Inferior parietal cortex (tissue), 1 donor: ENCODE results near the gene PBX4.
"Not testable (repeated sequence)": the region's sequence is repeated elsewhere in the genome, so short reads cannot be mapped to it uniquely, and the experiment has no call there.

Source experiments
- DNase-seq: peaks from one replicate; pipeline ENCODE4 v3.0.0-alpha.2; 2016; ENCODE audit errors: extremely low spot score

The PBX4 gene, protein sequence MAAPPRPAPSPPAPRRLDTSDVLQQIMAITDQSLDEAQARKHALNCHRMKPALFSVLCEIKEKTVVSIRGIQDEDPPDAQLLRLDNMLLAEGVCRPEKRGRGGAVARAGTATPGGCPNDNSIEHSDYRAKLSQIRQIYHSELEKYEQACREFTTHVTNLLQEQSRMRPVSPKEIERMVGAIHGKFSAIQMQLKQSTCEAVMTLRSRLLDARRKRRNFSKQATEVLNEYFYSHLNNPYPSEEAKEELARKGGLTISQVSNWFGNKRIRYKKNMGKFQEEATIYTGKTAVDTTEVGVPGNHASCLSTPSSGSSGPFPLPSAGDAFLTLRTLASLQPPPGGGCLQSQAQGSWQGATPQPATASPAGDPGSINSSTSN

DNA sequence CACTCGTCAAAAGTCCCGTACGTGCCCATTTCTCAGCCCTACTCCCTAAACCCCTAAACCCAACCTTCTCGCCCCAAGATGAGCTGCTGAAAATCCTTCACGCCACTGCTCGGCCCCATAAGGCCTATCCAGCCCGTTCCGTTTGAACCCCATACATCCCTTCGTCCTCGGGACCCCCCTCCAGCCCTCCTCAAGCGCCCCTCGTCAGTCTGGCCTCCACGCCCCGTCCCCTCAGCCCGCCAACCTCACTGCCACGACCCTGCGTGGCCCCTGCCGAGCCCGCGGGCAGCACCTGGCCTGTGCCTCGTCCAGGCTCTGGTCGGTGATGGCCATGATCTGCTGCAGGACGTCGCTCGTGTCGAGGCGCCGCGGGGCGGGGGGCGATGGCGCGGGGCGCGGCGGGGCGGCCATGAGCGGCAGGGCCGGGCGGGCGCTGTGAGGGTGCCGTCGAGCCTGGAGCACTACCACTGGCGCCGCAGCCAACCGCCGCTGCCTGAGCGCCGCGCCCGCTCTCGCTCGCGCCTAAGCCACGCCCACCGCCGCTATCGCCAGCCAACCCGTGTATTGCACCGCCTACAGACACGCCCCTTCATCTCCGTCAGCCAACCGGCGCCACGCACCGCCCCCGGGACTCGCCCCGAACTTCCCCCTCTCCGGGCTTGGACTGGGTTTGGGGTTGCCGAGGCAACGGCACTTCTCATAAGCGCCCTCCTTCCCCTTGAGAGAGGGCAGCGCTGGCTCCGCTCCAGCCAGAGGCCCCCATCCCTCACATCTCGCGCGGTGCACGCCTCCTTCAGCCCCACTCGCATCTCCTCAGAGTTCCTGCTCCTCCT is at the start of gene PBX4:
Gene PBX4, minus strand, starts transcription at position 469 of the 833 bp plus-strand sequence. Its CDS starts 58 bp downstream, at position 411.
- DNase-seq, result peak; percentile 85

DNA sequence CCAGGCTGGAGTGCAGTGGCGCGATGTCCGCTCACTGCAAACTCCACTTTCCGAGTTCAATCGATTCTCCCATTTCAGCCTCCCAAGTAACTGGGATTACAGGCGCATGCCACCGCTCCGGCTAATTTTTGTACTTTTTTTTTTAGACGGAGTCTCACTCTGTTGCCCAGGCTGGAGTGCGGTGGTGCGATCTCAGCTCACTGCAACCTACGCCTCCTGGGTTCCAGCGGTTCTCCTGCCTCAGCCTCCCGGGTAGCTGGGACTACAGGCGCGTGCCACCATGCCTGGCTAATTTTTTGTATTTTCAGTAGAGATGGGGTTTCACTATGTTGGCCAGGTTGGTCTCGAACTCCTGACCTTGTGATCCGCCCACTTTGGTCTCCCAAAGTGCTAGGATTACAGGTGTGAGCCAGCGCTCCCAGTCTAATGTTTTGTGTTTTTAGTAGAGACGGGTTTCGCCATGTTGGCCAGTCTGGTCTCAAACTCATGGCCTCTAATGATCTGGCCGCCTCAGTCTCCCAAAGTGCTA is 47.0 kb upstream of the PBX4 start:
- DNase-seq, result not testable (repeated sequence)

DNA sequence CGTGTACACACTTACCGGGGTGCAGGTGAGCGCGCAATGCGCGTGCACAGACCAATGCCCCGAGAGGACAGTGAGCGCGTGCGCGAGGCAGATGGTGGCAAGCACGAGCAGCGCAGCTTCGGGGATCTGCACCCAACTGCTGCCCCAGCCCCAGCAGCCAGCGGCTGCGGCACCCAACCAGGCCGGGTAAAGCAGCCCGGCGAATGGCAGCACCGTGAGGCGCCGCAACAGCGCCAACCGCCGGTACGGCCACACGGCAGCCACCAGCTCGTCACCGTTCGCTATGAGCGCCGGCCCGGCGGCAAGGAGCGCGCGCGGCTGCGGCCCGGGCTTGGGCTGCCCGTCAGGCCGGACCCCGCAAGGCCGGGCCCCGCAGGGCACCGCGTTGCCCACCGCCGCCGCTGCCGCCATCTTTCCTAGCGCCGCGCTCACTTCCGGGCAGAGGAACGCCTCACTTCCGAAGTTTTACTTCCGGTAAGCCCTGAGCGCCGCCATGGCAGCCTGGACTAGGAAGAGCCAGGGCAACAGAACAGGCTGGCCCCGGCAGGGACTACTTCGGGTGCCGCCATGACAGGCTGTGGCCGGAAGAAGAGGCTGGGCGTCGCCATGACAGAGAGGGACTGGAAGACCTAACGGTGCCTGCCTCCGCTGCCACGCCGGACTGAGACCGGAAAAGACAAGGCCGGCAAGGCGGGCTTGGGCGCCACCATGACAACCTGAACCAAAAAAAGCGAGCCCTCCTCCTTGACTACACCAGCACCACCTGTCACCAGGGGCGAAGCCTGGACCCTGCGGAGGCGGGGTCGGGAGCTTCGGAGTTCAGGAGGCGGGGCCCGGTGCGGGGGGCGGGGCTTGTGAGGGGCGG is 45.0 kb upstream of the PBX4 start, which contains the start of gene ATP13A1:
Gene ATP13A1, minus strand, starts transcription at position 421 of the 865 bp plus-strand sequence. Its CDS starts 10 bp downstream, at position 411.
- DNase-seq, result peak; percentile 97

GRCh38 chr19:19662871-19663255 is 44.4 kb upstream of the PBX4 start:
- no peak for DNase-seq

- no peak for DNase-seq
These were observed 43.9 kb upstream of the PBX4 start for GRCh38 chr19:19662344-19662743.

DNA sequence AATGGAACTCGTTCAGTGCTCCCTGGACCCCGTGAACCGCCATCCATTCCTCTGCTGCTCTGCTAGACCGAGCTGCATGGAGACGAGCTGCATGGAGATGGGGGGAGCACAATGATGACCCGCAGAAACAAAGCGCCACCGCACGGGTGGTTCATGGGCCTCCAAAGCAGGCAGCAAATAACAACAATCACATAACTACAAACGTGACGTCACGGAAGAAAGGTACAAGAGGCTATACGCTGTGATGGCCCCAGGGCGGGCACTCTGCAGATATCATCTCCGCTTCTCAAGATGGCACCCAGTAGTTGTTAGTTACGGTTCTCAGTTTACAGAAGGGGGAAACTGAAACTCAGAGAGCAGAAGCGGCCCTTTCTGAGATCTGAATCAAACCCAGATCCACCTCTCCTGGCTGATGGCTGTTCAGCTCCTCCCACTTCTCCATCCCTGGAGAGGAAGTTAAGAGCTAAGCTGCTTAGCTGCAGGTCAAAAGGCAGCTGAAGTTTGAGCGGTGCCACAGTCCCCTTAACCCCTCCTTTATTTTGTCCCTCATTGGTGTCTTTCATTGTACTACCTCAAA is 43.3 kb upstream of the PBX4 start:
- no peak for DNase-seq

DNA sequence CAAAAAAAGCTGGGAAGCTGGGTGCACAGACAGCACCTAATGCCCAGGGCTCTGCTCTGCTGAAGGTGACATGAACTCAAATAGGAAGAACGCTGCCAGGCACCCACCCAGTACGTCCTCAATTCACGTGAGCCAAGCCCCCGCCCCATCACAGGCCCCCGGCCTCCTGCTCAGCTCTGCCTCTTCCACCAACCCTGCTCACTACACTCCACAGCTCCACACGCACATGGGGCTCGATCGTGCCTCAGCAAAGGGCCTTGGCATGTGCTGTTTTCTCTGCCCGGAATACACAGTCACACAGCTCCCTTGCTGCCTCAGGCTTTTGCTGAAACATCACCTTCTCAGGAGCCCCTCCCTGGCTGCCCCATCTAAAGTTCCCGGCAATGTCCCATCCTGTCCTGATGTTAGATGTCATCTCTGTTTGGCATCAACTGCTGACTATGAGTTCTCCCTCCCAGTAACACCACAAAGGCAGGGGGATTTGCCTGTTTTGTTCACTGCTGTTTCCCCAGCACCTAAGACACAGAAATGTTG is 42.7 kb upstream of the PBX4 start:
- no peak for DNase-seq

DNA sequence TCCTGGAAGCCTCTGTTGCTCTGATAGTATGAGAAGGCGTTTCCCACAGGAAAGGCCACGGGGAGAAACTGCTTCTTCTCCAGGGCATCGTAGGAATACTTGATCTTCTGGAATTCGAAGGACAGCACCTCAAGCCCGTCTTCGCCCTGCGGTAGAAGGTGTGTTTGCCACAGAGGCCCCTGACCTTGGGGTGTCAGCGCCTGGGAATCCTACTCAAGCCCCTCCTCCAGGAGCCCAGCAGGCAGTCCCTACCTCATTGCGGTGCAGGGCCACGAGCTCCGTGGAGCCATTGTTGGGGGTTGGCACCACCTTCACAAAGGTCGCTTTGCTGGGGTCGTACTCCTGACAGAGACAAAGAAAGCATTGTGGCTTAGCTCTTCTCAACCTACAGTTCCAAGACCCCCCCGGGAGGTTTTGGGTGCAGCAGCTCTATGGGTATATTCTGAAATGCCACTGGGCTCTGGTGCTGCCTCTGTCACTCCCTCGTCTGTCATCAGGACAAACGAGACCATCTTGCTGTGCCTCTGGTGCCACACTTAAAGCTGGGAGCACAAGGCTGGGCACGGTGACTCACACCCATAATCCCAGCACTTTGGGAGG is 41.3 kb upstream of the PBX4 start:
- DNase-seq, result no peak

DNA sequence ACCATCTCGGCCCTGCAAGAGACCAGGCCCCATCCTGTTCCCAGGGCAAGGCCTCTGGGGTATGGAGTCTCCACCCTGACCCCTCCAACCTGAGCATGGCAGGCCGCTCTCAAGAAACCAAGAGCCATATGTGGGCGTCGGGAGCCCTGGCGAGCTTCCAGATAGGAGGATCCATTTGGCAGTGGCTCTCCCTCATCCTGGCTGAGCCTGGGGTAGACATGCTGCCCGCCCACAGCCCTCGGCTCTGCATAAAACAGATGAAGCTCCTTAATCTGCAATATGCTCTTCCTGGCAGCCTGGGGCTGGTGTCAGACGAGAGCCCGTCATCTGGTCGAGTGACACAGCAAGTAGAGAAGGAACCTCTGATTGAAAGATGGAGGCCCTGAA is 38.9 kb upstream of the PBX4 start:
- peak; percentile 31 for DNase-seq

DNA sequence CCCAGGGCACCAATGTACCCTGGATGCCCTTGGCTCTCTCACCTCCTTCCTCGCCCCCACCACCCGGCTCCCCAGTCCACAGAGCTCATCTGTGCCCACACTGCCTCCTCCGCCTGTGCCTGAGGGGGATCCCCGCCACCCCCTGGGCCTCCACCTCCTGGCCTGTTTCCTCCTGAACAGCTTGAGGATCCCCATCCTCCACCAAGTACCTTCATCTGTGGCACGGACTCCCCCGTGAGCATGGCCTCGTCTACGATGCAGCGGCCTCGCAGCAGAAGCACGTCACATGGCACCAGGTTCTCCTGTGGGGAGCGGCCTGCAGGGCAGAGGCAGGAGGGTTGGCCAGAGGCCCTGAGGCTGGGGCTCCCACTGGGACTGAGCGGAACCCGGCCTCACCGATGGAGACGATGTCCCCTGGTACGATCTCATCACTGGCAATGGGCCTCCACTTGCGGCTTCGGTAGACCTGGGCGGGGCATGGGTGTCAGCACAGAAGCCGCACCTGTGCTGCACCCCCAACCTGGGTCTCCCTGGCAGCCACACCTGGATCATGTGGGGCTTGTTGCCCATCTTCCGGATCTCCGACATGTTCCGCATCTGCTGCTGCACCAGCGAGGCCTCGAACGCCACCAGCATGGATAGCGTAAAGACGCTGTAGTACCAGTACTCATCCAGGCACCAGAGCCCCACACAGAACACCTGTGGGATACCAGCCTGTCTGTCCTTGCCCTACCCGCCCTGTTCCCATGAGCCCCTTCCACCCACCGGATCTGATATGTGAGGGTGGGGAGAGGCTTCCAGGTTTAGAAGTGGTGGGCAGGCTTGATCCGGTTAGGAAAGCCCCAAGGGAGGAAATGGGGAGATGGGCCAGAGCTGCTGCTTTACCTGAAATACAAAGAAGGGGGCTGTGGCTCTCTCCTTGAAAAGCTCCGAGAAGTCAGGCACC is 38.2 kb upstream of the PBX4 start:
- DNase-seq, result no peak

DNA sequence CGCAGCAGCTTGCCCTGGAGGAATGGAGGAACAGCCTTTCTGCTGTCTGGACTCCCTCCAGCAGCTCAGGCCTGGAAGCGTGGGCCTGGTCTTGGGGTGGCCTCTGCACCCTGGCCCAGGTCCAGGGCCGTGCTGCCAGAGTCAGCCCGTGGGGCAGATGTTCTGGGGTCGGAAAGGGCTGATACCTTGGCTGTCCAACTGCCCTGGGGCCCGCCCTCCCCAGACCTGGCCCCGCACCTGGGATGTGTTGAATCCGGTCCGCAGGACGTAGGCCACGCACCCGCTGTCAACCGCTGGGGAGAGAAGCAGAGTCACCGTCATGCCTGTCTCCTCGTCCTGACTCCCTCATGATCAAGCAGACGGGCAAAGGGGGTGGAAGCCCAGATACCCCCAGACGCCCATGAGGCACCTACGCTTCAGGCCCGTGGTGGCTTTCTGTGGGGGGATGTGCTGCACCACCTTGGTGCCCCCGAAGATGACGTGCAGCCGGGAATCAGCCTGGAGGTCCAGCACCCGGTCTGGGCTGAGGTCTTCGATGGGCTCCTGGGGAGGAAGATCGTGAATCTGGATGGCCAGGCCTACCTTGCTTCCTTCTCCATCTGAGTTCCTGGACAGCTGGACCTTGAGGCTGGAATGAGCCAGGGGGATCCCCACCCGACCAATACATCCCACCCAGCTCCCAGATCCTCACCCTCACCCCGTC is 37.3 kb upstream of the PBX4 start:
- DNase-seq, result no peak

DNA sequence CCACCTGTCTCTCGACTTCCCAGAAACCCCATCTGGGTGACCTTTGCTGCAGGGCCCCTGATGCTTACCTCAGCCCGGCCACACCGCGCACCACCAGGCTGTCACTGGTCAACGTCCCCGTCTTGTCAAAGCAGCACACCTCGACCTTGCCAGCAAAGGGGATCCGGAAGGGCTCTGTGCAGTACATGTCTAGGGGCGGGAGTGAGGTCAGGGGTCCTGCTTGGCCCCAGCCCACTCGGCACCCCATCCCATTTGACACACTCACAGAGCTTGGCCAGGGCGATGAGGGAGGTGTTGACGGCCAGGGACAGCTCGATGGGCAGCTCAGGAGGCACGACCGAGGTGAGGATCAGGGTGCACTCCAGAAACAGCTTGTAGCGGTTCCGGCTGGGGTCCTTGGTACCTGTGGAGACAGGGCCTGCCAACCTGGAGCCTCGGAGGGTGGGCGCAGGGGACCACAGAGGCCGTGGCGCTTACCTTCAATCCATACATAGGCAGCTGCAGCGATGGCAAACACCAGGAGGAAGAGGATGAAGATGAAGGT is 36.6 kb upstream of the PBX4 start:
- no peak for DNase-seq

DNA sequence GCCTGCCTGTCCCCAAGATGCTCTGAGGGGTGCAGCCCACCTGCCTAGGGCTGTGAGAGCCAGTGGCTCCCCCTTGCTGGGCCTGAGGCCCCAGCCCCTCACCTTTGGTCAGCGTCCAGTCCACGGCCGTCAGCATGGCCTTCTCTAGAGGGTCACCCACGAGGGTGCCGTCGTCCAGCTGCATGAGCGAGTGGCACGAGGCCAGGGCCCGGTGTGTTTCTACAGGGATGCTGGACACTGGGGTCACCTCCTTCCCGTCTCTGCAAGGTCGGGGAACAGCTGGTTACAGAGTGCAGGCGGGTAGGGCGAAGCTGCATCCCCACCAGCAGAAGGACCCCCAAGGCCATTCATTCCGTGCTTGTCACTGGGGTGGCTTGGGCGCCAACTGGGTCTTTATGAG is 36.0 kb upstream of the PBX4 start:
- DNase-seq, result no peak

GRCh38 chr19:19653597-19654147 is 35.2 kb upstream of the PBX4 start:
- DNase-seq, result no peak

DNA sequence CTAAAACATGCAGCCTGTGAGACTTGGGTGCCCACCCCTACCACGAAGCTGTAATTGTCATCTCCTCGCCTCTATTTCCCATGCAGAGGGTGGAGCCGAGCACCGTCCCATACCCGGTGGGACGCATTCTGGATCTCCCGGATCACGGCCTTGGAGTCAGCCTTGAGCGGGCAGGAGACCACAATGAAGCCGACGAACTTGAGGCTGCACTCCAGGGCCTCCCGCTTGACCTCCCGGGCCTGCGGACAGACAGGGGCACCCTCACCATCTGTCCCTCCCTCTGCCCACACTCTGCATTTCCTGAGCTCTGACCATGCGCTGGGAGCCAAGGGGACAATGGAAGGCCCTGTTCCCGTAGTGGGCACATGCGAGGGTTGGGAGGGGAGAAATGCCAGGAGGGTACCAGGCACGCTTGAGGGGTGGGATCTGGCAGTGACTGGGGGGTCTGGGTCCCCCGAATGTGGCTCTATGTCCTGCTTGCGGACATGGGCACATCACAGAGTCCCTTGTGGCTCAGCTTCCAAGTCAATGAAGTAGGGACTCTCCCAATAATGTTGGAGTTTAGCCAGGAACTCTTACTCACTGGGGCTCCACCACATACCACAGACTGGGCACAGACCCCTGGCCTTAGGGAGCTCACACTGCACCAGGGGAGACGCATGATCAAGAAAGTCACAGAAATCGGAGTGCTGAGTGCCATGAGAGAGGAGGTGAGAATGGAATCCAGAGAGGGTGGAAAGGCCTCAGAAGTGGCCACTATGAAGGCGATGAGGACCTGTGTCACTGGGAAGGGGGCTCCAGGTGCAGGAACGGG is 34.2 kb upstream of the PBX4 start:
- no peak for DNase-seq

DNA sequence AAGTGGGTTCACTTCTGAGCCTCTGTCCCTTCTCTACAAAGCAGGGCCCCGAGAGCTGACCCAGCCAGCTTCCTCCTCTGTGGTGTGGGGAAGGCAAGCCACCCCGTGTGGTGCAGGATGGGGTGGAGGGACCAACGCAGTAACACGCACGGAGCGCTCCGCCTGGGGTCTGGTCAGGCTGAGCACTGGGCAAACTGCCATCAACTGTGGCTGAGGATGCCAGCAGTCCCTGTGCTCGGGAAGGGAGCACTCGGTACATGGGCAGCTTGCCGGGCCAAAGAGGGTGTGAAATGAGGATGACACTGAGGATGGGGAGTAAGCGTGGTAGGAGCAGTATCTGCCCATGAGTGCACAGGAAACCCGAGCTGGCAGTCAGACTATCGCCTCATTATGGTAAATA is 32.6 kb upstream of the PBX4 start:
- peak; percentile 35 for DNase-seq

GRCh38 chr19:19650331-19650730 is 31.8 kb upstream of the PBX4 start:
- DNase-seq, result no peak
